GM21576 (cell line): ENCODE data around the gene IFITM2.
"Not testable (repeated sequence)": the region's sequence is repeated elsewhere in the genome, so short reads cannot be mapped to it uniquely, and the experiment has no call there.

Experiments
- ATAC-seq: cut with Tn5 transposase; IDR thresholded peaks from one replicate; pipeline ENCODE4 v1.9.1; 2021; ENCODE audit warnings: mild to moderate bottlenecking, moderate library complexity; ENCODE audit not compliant: unreplicated experiment

Gene IFITM2

GRCh38 chr11:324593-325517 is 17.2 kb downstream of the IFITM2 start:
- ATAC-seq, result not testable (repeated sequence)

GRCh38 chr11:325796-326591 is 18.4 kb downstream of the IFITM2 start:
- no peak for ATAC-seq

DNA sequence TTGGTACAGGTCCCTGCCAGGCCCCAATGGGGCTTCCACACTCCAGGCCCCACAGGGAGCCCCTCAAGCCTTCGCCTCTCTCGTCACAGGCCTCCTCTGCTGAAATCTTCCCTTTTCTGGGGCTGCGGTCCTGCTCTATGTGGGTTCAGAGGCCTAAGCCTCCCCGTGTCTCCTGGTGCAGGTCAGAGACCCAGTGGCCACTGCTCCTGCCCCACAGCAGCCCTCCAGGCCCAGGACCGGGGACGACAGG is 18.9 kb downstream of the IFITM2 start:
- no peak for ATAC-seq

DNA sequence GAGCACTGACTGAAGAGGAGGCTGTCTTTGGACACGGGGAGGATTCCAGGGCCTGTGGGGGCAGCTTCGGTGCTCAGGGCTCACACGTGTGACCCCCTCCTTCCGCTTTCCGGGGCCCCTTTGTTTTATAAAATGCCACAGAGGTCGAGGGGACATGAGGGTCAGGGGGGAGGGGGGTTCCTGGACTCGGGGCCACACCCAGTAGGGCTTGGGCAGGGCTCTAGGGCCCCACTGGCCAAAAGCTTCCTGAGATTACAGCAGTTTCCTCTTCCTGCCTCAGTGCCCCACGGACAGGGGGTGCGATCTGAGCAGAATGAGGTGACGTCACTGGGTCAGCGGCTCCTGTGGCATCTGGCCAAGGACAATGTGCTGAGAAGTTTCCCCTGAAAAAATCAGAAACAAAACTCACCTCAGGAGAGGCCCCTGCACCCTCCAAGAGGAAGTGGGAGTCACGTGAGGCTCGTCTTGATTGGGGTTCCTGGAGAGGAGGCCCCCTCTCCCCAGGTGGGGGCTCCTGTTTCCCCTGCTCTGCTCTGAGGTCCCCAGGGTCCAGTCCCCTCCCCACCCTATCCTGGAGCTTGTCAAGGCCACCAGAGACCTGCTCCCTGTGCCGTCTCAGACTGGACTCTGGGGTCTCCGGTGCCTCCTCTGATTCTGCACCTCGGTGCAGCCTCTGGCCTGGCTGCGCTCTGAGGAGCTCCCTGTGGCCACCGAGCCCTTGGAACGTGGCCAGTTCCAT is 19.4 kb downstream of the IFITM2 start:
- peak; percentile 69 for ATAC-seq

- ATAC-seq, result no peak
These were observed 19.9 kb downstream of the IFITM2 start for GRCh38 chr11:327581-327923.

GRCh38 chr11:328012-328411 is 20.4 kb downstream of the IFITM2 start:
- ATAC-seq, result no peak

DNA sequence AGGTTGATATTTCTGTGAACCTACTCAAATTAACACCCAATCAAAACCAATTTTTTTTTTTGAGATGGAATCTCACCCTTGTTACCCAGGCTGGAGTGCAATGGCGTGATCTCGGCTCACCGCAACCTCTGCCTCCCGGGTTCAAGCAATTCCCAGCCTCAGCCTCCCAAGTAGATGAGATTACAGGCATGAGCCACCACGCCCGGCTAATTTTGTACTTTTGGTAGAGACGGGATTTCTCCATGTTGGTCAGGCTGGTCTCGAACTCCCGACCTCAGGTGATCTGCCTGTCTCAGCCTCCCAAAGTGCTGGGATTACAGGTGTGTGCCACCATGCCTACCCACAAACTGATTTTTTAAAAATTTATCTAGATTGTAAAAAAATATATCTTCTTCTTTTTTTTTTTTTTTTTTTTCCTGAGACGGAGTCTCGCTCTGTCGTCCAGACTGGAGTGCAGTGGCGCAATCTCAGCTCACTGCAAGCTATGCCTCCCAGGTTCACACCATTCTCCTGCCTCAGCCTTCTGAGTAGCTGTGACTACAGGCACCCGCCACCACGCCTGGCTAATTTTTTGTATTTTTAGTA is 21.0 kb downstream of the IFITM2 start:
- ATAC-seq, result not testable (repeated sequence)

GRCh38 chr11:329886-330253 is 22.3 kb downstream of the IFITM2 start:
- ATAC-seq, result no peak

GRCh38 chr11:330307-330693 is 22.7 kb downstream of the IFITM2 start:
- ATAC-seq, result no peak

DNA sequence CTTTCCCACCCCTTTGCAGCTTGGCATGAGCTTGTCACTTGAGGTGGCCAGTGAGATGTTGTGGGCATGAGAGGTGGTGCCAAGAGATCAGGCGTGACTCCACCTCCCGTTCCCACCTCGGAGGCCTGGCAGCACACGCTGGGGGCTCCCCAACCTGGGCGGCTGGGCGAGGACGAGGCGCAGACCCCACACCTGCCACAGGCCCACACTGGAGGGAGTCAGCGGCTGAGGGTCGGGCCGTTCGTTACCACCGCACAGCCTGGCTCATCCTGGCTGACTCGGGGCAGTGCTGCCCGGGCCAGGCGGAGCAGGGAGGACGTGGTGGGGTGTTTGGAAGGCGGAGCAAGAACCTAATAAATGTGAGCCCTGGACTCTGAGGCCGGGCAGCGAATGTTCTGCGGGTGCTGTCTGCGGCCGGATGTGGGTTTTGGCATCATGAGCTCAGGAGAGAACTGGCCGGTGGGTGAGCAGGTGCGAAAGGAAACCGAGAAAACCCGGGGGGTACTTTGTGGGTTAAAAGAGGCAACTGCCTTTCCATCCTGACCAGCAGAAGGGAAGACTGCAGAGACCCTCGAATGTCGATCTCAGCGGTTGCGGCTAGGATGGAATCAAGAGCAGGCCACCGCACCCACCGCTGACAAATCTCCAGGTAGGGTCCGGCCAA is 23.2 kb downstream of the IFITM2 start:
- ATAC-seq, result no peak

DNA sequence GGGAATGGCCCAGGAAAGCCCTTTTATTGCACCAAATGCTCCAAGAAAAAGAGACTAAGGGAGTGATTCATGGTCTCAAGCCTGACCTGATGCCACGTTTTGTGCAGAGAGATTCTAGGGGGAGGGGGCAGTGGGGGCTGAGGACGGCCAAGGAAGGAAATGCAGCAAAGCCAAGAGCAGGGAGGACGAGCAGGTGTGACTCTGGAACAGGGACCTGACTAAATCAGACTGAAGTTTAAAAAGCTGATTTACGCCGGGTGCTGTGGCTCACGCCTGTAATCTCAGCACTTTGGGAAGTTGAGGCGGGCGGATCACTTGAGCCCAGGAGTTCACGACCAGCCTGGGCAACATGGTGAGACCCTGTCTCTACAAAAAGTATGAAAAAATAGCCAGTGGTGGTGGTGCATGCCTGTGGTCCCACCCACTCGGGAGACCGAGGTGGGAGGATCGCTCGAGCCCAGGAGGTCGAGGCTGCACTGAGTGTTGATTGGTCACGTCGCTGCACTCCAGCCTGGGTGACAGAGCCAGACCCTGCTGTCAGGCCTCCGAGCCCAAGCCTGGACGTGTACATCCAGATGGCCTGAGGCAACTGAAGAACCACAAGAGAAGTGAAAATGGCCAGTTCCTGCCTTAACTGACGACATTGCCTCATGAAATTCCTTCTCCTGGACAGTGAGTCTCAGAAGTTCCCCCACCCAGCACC is 23.9 kb downstream of the IFITM2 start:
- ATAC-seq, result no peak

DNA sequence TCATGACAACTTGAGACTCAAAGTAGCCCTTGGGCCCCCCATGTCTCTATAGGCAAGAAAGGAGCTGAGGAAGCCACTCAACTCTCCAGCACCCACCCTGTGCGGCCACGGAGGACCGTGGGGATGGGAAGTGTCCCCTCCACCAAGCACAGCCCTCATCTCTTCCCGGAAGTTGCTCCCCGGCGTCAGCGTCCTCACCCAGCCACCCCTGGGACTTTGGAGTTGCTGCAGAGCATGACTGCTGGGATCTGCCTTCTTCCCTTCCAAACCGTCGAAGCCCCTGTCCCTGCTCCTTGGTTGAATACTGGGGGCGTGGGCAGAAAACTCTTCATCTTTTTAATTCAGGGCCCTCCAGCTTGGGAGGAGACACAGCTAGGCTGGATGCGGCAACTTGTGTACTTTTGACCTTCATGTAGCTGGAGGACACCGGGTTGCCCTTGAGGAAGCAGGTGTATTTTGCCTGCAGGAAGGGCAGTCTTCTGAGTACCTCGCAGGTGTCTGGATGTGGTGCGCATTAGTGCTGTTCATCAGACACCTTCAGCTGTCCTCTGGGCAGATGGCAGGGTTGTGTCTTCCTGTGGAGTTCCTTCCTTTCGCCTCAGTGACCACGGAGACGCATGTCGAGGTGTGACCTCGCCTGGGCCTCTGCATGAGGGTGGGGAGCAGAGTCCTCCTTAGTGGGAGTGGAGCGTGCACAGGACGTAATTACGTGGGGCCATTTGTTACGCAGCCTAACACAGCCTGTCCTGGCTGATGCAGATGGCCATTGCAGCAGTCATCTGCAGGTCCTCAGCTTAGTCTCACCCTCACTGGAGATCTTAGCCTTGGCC is 25.2 kb downstream of the IFITM2 start:
- ATAC-seq, result no peak

- not testable (repeated sequence) for ATAC-seq
These were observed 26.1 kb downstream of the IFITM2 start for GRCh38 chr11:333616-334263.

- ATAC-seq, result no peak
These were observed 26.8 kb downstream of the IFITM2 start for GRCh38 chr11:334264-334994.

DNA sequence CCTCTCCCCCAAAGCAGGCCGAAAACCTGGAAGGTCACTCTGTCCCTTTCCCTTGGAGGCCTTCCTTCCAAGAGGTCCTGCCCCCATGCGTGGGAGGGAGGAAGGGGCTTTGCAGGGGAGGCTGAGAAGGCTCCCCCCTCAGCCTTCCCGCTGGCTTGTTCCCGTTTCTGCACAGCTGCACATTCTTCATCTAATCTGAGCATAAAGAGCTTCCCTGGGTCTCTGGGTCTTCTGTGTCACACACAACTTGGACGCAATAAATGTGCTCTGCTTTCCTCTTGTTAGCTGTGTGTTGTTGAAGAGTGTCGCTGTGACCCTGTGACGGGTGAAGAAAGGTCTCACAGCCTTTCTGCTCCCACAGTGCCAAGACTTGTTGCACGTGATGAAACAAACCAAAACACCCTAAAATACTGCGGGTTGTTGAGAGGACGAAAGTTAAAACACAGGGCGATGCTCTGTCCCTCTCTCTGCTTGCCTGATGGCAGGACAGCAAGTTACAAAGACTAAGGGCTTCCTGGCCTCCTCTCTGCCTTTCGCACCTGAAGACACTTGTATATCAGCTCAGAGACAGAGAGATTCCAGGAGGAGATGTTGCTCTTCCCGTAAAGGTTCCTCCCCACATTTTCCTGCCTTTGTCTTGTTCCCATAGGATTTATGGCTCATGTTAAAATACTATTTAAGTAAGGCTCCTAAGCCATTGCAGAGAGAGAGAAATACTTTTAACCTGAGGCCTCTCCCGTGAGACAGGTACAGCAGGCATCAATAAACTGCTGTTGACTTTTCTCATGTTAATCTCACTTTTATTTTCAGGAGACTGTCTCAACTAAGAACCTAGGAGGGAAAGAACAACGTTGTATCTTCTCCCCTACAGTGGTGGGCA is 28.4 kb downstream of the IFITM2 start:
- no peak for ATAC-seq

GRCh38 chr11:336659-337198 is 29.1 kb downstream of the IFITM2 start:
- no peak for ATAC-seq

GRCh38 chr11:337711-338110 is 30.1 kb downstream of the IFITM2 start:
- no peak for ATAC-seq
